Choroid plexus epithelial cell (primary cell): ENCODE data around the gene DNAJC4.

ENCODE experiments used
- DNase-seq: peaks from one replicate; pipeline ENCODE4 v3.0.0-alpha.2; 2010; ENCODE audit warnings: low read depth
- H3K4me3 ChIP-seq: 2 replicates; pipeline ENCODE4 v1.5.1; 2011; ENCODE audit warnings: low read depth, mild to moderate bottlenecking, control low read depth, low read length, moderate library complexity
- TF ChIP-seq, protein P1 (sequence below): conservative IDR thresholded peaks from 2 replicates; pipeline ENCODE4 v1.5.1; 2011; ENCODE audit warnings: low read depth, mild to moderate bottlenecking, control low read depth, inconsistent platforms, low read length, moderate library complexity

The DNAJC4 gene

DNA sequence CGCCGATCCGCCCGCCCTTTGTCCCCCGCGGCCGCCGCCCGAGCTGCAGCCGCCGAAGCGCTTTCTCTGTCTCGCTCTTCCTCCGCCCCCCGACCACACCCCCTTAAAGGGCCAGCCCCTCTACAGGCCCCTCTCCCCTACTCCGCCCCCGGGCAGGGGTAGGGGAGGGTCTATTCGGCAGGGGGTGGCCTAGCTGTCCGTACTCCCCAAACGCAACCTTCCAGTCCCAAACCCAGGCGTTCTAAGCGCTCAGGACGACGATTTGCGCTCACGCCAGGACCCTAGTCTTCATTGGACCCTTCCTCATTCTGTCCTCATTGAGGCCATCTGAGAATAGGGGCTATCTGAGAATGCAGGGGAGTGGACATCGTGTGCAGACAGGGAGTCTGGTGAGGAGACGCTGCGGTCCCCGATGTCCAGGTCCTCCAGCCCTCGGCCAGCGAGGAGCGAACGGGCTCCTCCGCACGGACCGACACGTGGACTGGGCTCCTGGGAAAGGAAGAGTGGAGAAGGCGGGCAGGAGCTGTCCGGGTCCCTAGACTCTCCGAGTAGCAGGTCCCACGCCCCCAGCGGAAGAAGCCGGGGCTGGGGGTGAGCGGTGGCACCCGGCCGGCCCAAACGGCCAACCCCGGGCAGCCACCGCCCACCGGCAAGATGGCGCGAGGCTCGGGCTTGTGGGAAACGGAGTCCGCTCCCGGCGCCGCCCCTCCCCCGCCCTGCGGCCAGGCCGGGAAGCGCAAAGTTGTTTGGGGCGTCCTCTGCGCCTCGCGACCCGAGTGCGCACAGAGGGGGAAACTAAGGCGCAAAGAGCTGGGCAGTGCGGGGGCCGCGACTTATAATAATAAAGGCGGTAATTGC is 16.8 kb downstream of the DNAJC4 start, which contains the start of gene PPP1R14B:
PPP1R14B (minus strand) TSS at position 73 of the 858 bp plus-strand sequence. CDS start 270 bp downstream, outside the sequence.
- DNase-seq: peak; percentile 87
- H3K4me3 ChIP-seq: peak within 1 kb of the TSS; percentile 64
- TF ChIP-seq, protein P1, sequence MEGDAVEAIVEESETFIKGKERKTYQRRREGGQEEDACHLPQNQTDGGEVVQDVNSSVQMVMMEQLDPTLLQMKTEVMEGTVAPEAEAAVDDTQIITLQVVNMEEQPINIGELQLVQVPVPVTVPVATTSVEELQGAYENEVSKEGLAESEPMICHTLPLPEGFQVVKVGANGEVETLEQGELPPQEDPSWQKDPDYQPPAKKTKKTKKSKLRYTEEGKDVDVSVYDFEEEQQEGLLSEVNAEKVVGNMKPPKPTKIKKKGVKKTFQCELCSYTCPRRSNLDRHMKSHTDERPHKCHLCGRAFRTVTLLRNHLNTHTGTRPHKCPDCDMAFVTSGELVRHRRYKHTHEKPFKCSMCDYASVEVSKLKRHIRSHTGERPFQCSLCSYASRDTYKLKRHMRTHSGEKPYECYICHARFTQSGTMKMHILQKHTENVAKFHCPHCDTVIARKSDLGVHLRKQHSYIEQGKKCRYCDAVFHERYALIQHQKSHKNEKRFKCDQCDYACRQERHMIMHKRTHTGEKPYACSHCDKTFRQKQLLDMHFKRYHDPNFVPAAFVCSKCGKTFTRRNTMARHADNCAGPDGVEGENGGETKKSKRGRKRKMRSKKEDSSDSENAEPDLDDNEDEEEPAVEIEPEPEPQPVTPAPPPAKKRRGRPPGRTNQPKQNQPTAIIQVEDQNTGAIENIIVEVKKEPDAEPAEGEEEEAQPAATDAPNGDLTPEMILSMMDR: peak; percentile 4

DNA sequence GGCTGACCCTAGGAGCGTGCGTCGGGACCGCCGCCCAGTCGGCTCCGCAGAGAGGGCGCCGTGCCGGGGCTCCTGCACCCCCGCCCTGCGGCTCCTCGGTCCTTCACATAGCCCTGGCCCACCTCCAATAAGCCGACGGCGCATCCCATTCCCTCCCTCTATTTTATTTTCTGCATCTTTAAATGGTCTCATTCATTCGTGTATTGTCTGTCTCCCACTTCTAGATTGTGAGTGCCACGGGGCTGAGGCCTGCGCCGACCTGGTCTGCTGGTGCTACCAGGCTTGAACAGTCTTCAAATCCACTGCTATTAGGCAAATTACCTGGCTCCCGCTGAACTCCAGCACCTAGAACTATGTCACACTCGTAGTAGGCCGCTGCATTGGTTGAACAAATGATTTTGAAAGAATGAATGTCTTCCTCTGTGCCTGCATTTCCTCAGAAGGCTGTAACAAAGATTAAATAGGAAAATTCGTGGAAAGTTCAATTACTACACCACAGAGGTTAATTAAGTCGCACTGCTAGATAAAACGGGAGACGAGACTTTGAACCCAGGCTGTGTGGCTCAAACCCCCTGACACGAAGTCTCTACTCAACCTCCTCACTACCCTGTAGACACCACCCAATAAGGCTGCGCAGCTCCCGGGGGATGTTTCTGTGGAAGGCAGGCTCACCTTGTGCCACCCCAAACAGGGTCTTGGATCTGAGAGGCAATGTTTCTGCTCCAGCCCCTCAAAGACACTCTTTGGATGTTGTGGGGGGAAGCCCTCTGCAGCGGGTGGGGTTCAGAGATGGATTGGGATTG is 17.6 kb downstream of the DNAJC4 start:
- DNase-seq: no peak
- TF ChIP-seq, protein P1: no peak
- peak overlapping the region; percentile 64 for H3K4me3 ChIP-seq

DNA sequence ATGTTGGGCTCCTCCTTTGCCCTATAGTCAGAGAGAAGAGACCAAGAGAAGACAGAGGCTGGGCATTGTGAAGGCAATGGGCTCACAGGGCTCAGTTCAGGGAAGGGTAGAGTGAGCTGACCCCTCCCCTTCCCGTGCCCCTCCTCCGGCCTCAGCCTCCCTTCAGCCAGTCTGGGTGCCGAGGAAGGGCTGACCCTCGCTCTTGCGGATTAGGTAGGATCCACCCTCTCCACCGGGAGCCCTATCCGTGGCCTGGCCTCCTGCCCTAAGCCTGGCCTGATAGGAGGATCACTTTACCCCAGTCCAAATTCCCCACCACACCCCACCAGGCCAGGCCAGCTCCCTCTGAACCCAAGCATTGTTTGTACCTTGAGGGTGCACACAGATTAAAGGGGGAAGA is 18.2 kb downstream of the DNAJC4 start:
- TF ChIP-seq, protein P1: no peak
- no peak overlapping the region for H3K4me3 ChIP-seq
- no peak for DNase-seq

DNA sequence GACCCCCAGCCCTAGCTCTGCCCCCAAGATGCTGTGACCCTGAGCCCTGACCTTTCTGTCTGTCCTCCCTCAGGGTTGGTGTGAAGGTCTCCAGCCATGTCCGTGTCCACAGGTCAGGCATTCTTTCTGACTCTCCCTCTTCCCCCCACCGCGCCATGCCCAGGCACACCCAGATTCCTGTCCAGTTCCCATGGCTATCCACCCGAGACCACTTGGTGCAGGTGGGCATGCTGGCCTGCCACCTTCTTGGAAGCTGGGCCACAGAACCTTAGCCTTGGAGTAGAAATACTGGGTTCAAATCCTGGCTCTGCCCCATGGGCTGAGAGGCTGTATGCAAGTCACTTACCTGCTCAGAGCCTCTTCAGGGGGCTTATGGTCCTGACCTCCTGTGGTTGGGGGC is 18.7 kb downstream of the DNAJC4 start:
- DNase-seq: no peak
- TF ChIP-seq, protein P1: no peak

DNA sequence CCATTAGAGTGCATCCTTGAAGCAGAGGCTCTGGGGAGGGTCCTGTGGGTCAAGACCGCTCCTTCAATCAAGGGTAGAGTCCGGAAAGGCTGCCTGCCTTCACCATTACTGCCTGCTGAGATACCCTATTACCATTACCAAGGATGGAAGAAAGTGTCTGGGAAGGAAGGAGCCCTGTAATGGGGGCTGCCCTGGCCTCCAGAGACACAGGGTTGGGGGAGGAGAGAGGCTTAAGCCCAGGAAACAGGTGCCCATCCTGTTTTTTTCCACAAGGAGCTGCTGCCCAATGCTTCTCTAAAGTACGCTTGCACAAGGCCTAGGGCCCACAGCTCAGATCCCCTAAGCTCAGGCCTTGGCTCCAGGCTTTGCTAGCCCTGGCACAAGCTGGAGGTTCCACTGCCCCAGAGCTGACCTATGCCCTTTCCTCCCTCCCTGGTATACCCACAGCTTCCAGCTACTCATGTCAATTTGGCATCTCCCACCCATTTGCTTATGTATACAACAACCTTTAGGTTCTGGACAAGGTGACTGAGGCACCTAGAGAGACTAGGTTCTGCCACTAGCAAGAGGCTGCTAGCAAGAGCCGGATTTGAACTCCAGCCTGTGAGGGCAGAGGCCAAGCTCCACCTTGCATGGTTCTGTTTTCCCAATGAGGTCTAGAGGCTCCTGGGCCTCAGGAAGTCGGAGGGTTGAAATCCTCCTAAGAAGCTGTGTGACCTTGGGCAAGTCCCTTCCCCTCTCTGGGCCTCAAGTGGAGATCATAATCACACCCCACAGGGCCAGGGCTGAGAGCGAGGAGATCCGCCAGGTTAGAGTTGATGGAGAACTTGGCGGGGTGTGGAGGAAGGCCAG is 19.4 kb downstream of the DNAJC4 start:
- TF ChIP-seq, protein P1: no peak
- no peak for DNase-seq
- H3K4me3 ChIP-seq: no peak overlapping the region

More for the DNA sequence above, 18.7 kb downstream of the DNAJC4 start:
- no peak overlapping the region for H3K4me3 ChIP-seq

DNA sequence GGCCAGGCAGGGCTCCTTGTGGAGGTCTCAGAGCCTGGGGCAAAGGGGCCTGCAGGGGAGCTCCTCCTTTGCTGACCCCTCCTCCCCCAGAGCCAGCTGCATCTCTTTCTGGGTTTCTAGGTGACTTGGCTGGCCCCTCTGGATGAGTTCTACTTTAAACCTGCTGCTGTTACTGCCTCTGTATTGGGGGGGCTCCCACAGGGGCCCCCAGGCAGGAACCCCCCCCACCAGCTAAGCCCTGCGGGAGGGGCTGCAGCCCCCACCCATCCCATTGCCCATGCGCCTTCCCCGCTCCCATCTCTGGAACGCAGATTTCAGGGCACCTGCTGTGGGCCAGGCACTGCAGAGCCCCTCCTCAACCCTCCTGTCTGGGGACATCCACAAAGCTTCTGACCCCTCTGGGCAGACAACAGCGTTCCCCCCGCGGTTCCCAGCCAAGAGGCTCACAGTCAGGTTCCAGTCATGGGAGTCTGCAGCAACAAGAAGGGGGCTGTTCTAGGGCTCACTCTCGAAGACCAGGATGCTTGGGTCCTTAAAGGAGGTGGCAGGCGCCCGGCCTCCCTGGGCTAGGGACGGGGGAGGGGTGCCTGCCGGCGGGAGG is 20.2 kb downstream of the DNAJC4 start:
- no peak for DNase-seq
- H3K4me3 ChIP-seq: peak overlapping the region; percentile 63
- TF ChIP-seq, protein P1: no peak
